Measurements from ENCODE around the gene ENC1.

The ENC1 gene

DNA sequence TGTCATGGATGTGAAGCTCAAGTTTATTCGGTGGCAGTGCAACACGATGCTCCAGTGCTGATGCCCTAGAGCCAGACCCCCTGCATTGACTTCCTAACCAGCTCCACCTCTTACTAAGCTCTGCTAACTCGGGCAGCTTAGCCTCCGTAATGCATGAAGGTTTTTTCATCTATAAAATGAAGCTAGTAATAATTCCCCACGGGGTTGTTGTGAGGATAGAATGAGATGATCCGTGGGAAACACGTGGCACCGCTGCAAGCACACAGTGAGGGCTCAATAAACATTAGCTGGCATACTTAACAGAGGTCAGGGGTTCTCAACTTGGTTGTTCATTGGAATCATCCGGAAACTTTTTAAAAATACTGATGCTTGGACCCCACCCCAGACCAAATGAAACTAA, 6.8 kb downstream of the ENC1 start:
- Histone ChIP-seq H4K8ac (ENCODE audit: low read depth, low read length) (no peak overlapping the region), H2AFZ (ENCODE audit: low read length) (no peak overlapping the region), H3K27me3 (ENCODE audit: control insufficient read depth in 3 of 3, insufficient read depth in 3 of 3, low read depth in 1 of 3, low read length in 3 of 3) (no peaks in the 10 kb centered on the region), H2BK12ac (ENCODE audit: low read length) (no peak overlapping the region), H2AK5ac (ENCODE audit: low read depth, low read length) (no peak overlapping the region), H3K9ac (ENCODE audit: low read depth, low read length, poor library complexity) (no peak overlapping the region), H3K36me3 (replicated peaks in 1 of 2; ENCODE audit: control insufficient read depth in 2 of 2, insufficient read depth in 2 of 2, low read length in 2 of 2) (peaks cover 29 to 84% of the 10 kb centered on the region in 2 donors), H3K23ac (ENCODE audit: low read depth, low read length, poor library complexity) (no peak overlapping the region), H3K4ac (ENCODE audit: low read length) (no peak overlapping the region), H2BK120ac (ENCODE audit: low read depth, low read length) (no peak overlapping the region), H3K27ac (replicated peaks; ENCODE audit: low read length) (no peak overlapping the region), H2BK5ac (ENCODE audit: low read length) (no peak overlapping the region), H3K9me3 (replicated peaks in 1 of 2; ENCODE audit: control insufficient read depth in 2 of 2, insufficient read depth in 1 of 2, low read depth in 1 of 2, low read length in 2 of 2) (no peaks in the 10 kb centered on the region), H3K4me3 (ENCODE audit: low read length in 2 of 2) (no peak overlapping the region), H3K4me1 (ENCODE audit: control insufficient read depth in 2 of 2, insufficient read depth in 1 of 2, low read depth in 1 of 2, low read length in 2 of 2) (peaks cover 24 to 43% of the 10 kb centered on the region in 2 donors), H3K4me2 (ENCODE audit: insufficient read depth, low read length, poor library complexity, severe bottlenecking) (no peak overlapping the region), H3K18ac (ENCODE audit: low read length) (no peak overlapping the region), H2BK15ac (ENCODE audit: low read length) (no peak overlapping the region), H3K79me1 (ENCODE audit: low read depth, low read length) (peaks cover 6% of the 10 kb centered on the region), H3K14ac (ENCODE audit: low read length) (no peak overlapping the region), H4K91ac (ENCODE audit: low read depth, low read length, poor library complexity) (no peak overlapping the region)
- DNase-seq (ENCODE audit: low spot score): no peak
- WGBS, 2 donors (ENCODE audit: extremely low coverage in 2 of 2, insufficient read length in 2 of 2, insufficient replicate concordance in 1 of 2): no CpG with 5 or more reads among the region's 9 CpGs

DNA sequence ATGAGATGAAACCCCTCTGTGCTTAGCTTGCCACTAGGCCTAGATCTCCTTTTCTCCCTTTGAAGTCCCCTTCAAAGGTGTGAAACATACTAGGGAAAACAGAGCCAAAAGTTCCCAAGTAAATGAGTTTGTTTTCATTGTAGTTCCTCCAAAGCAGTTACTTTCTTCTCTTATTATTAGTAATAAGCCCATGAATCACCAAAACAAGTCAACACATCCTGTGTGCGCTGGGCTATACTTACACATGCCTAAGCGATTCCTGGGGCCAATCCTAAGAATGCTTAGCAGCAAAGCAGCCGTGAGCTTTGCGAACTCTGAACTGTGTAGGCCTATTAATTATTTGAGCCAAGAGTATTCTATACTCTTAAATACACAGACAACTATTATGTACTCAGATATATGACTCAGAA, 7.6 kb downstream of the ENC1 start:
- Histone ChIP-seq H3K4ac (ENCODE audit: low read length) (no peak overlapping the region), H3K27me3 (ENCODE audit: control insufficient read depth in 3 of 3, insufficient read depth in 3 of 3, low read depth in 1 of 3, low read length in 3 of 3) (no peaks in the 10 kb centered on the region), H2AK5ac (ENCODE audit: low read depth, low read length) (no peak overlapping the region), H4K8ac (ENCODE audit: low read depth, low read length) (no peak overlapping the region), H3K18ac (ENCODE audit: low read length) (no peak overlapping the region), H3K36me3 (replicated peaks in 1 of 2; ENCODE audit: control insufficient read depth in 2 of 2, insufficient read depth in 2 of 2, low read length in 2 of 2) (peaks cover 29 to 84% of the 10 kb centered on the region in 2 donors), H3K9me3 (replicated peaks in 1 of 2; ENCODE audit: control insufficient read depth in 2 of 2, insufficient read depth in 1 of 2, low read depth in 1 of 2, low read length in 2 of 2) (no peaks in the 10 kb centered on the region), H2BK5ac (ENCODE audit: low read length) (no peak overlapping the region), H2BK120ac (ENCODE audit: low read depth, low read length) (no peak overlapping the region), H3K14ac (ENCODE audit: low read length) (no peak overlapping the region), H4K91ac (ENCODE audit: low read depth, low read length, poor library complexity) (no peak overlapping the region), H2BK15ac (ENCODE audit: low read length) (no peak overlapping the region), H3K4me3 (ENCODE audit: low read length in 2 of 2) (no peak overlapping the region), H3K23ac (ENCODE audit: low read depth, low read length, poor library complexity) (no peak overlapping the region), H3K79me1 (ENCODE audit: low read depth, low read length) (peaks cover 6% of the 10 kb centered on the region), H2AFZ (ENCODE audit: low read length) (no peak overlapping the region), H3K9ac (ENCODE audit: low read depth, low read length, poor library complexity) (no peak overlapping the region), H2BK12ac (ENCODE audit: low read length) (no peak overlapping the region), H3K4me1 (ENCODE audit: control insufficient read depth in 2 of 2, insufficient read depth in 1 of 2, low read depth in 1 of 2, low read length in 2 of 2) (peaks cover 28 to 50% of the 10 kb centered on the region in 2 donors), H3K27ac (replicated peaks; ENCODE audit: low read length) (no peak overlapping the region), H3K4me2 (ENCODE audit: insufficient read depth, low read length, poor library complexity, severe bottlenecking) (no peak overlapping the region)
- no peak for DNase-seq (ENCODE audit: low spot score)
- WGBS, 2 donors (ENCODE audit: extremely low coverage in 2 of 2, insufficient read length in 2 of 2, insufficient replicate concordance in 1 of 2): no CpG with 5 or more reads among the region's 4 CpGs

GRCh38 chr5:74631081-74631953, 9.2 kb downstream of the ENC1 start:
- WGBS, 2 donors (ENCODE audit: extremely low coverage in 2 of 2, insufficient read length in 2 of 2, insufficient replicate concordance in 1 of 2): no CpG with 5 or more reads among the region's 11 CpGs
- peaks cover 30 to 59% of the 10 kb centered on the region in 2 donors for H3K4me1 ChIP-seq (ENCODE audit: control insufficient read depth in 2 of 2, insufficient read depth in 1 of 2, low read depth in 1 of 2, low read length in 2 of 2)

GRCh38 chr5:74630453-74631066, 10.0 kb downstream of the ENC1 start:
- H3K79me1 ChIP-seq (ENCODE audit: low read depth, low read length): peaks cover 4% of the 10 kb centered on the region
- no peak overlapping the region for H2BK120ac ChIP-seq (ENCODE audit: low read depth, low read length)
- no peak overlapping the region for H3K4ac ChIP-seq (ENCODE audit: low read length)
- no peak overlapping the region for H2BK5ac ChIP-seq (ENCODE audit: low read length)
- WGBS, 2 donors (ENCODE audit: extremely low coverage in 2 of 2, insufficient read length in 2 of 2, insufficient replicate concordance in 1 of 2): no CpG with 5 or more reads among the region's 7 CpGs
- no peaks in the 10 kb centered on the region for H3K9me3 ChIP-seq (replicated peaks in 1 of 2; ENCODE audit: control insufficient read depth in 2 of 2, insufficient read depth in 1 of 2, low read depth in 1 of 2, low read length in 2 of 2)
- no peak overlapping the region for H3K4me2 ChIP-seq (ENCODE audit: insufficient read depth, low read length, poor library complexity, severe bottlenecking)
- H3K4me1 ChIP-seq (ENCODE audit: control insufficient read depth in 2 of 2, insufficient read depth in 1 of 2, low read depth in 1 of 2, low read length in 2 of 2): peaks cover 30 to 61% of the 10 kb centered on the region in 2 donors
- no peak overlapping the region for H3K27ac ChIP-seq (replicated peaks; ENCODE audit: low read length)
- H2BK15ac ChIP-seq (ENCODE audit: low read length): no peak overlapping the region
- H4K91ac ChIP-seq (ENCODE audit: low read depth, low read length, poor library complexity): no peak overlapping the region
- H2BK12ac ChIP-seq (ENCODE audit: low read length): no peak overlapping the region
- H3K36me3 ChIP-seq (replicated peaks in 1 of 2; ENCODE audit: control insufficient read depth in 2 of 2, insufficient read depth in 2 of 2, low read length in 2 of 2): peaks cover 22 to 63% of the 10 kb centered on the region in 2 donors
- H4K8ac ChIP-seq (ENCODE audit: low read depth, low read length): no peak overlapping the region
- H2AK5ac ChIP-seq (ENCODE audit: low read depth, low read length): no peak overlapping the region
- no peak overlapping the region for H3K23ac ChIP-seq (ENCODE audit: low read depth, low read length, poor library complexity)
- no peak overlapping the region for H2AFZ ChIP-seq (ENCODE audit: low read length)
- no peak overlapping the region for H3K14ac ChIP-seq (ENCODE audit: low read length)
- H3K27me3 ChIP-seq (ENCODE audit: control insufficient read depth in 3 of 3, insufficient read depth in 3 of 3, low read depth in 1 of 3, low read length in 3 of 3): no peaks in the 10 kb centered on the region
- H3K9ac ChIP-seq (ENCODE audit: low read depth, low read length, poor library complexity): no peak overlapping the region
- no peak overlapping the region for H3K18ac ChIP-seq (ENCODE audit: low read length)
- DNase-seq (ENCODE audit: low spot score): no peak
- no peak overlapping the region for H3K4me3 ChIP-seq (ENCODE audit: low read length in 2 of 2)

More at GRCh38 chr5:74631081-74631953, 9.2 kb downstream of the ENC1 start:
- Histone ChIP-seq H2AK5ac (ENCODE audit: low read depth, low read length) (no peak overlapping the region), H3K4me3 (ENCODE audit: low read length in 2 of 2) (no peak overlapping the region), H2AFZ (ENCODE audit: low read length) (no peak overlapping the region), H3K4me2 (ENCODE audit: insufficient read depth, low read length, poor library complexity, severe bottlenecking) (no peak overlapping the region), H3K18ac (ENCODE audit: low read length) (no peak overlapping the region), H3K14ac (ENCODE audit: low read length) (no peak overlapping the region), H2BK120ac (ENCODE audit: low read depth, low read length) (no peak overlapping the region), H4K91ac (ENCODE audit: low read depth, low read length, poor library complexity) (no peak overlapping the region), H3K27me3 (ENCODE audit: control insufficient read depth in 3 of 3, insufficient read depth in 3 of 3, low read depth in 1 of 3, low read length in 3 of 3) (no peaks in the 10 kb centered on the region), H2BK5ac (ENCODE audit: low read length) (no peak overlapping the region), H2BK12ac (ENCODE audit: low read length) (no peak overlapping the region), H3K79me1 (ENCODE audit: low read depth, low read length) (peaks cover 6% of the 10 kb centered on the region), H3K4ac (ENCODE audit: low read length) (no peak overlapping the region), H2BK15ac (ENCODE audit: low read length) (no peak overlapping the region), H3K36me3 (replicated peaks in 1 of 2; ENCODE audit: control insufficient read depth in 2 of 2, insufficient read depth in 2 of 2, low read length in 2 of 2) (peaks cover 29 to 70% of the 10 kb centered on the region in 2 donors), H3K9me3 (replicated peaks in 1 of 2; ENCODE audit: control insufficient read depth in 2 of 2, insufficient read depth in 1 of 2, low read depth in 1 of 2, low read length in 2 of 2) (no peaks in the 10 kb centered on the region), H3K27ac (replicated peaks; ENCODE audit: low read length) (no peak overlapping the region), H3K9ac (ENCODE audit: low read depth, low read length, poor library complexity) (no peak overlapping the region), H3K23ac (ENCODE audit: low read depth, low read length, poor library complexity) (no peak overlapping the region), H4K8ac (ENCODE audit: low read depth, low read length) (no peak overlapping the region)
- no peak for DNase-seq (ENCODE audit: low spot score)
